Measurements from ENCODE around the gene CRAT.

The CRAT gene

DNA sequence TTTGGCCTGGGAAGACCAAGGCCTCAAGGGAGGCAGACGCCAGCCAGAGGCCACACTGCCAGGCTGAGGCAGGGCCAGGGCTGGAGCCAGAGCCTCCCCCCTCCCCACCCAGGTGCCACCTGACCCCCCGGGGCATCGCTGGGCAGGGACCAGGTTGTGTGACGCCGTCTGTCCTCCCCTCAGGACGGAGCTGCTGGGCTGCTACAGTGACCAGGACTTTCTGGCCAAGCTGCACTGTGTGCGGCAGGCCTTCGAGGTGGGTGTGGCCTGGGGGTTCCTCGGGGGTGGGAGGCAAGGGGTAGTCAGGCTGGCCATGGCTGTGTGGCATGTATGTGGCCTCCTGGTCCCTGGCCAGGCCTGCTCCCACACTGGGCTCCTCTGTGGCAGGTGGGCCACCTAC is 47.5 kb downstream of the CRAT start:
- TF ChIP-seq, protein P1, sequence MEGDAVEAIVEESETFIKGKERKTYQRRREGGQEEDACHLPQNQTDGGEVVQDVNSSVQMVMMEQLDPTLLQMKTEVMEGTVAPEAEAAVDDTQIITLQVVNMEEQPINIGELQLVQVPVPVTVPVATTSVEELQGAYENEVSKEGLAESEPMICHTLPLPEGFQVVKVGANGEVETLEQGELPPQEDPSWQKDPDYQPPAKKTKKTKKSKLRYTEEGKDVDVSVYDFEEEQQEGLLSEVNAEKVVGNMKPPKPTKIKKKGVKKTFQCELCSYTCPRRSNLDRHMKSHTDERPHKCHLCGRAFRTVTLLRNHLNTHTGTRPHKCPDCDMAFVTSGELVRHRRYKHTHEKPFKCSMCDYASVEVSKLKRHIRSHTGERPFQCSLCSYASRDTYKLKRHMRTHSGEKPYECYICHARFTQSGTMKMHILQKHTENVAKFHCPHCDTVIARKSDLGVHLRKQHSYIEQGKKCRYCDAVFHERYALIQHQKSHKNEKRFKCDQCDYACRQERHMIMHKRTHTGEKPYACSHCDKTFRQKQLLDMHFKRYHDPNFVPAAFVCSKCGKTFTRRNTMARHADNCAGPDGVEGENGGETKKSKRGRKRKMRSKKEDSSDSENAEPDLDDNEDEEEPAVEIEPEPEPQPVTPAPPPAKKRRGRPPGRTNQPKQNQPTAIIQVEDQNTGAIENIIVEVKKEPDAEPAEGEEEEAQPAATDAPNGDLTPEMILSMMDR (IDR thresholded peaks at IDR 0.05; ENCODE audit: extremely low read depth, missing control alignments) = no peak
- DNase-seq (ENCODE audit: low spot score) = no peak

DNA sequence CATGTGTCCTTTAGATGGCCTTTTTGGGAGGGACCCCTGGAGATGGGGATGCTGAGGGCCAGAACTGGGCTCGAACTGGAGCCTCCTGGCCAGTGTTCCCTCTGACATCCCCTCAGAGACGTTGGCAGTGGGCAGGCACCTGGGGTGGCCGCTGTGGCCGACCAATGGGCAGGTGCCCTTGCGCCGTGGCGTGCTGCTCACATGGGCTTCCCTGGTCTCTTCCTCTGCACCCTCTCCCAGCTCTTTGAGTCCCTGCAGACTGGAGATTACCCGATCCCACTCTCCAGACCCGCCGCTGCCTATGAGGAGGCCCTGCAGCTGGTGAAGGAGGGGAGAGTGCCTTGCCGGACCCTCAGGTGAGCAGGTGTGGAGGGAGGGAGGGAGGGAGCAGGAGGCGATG is 49.6 kb downstream of the CRAT start:
- no peak for DNase-seq (ENCODE audit: low spot score)
- TF ChIP-seq, protein P1 (IDR thresholded peaks at IDR 0.05; ENCODE audit: extremely low read depth, missing control alignments) = no peak

DNA sequence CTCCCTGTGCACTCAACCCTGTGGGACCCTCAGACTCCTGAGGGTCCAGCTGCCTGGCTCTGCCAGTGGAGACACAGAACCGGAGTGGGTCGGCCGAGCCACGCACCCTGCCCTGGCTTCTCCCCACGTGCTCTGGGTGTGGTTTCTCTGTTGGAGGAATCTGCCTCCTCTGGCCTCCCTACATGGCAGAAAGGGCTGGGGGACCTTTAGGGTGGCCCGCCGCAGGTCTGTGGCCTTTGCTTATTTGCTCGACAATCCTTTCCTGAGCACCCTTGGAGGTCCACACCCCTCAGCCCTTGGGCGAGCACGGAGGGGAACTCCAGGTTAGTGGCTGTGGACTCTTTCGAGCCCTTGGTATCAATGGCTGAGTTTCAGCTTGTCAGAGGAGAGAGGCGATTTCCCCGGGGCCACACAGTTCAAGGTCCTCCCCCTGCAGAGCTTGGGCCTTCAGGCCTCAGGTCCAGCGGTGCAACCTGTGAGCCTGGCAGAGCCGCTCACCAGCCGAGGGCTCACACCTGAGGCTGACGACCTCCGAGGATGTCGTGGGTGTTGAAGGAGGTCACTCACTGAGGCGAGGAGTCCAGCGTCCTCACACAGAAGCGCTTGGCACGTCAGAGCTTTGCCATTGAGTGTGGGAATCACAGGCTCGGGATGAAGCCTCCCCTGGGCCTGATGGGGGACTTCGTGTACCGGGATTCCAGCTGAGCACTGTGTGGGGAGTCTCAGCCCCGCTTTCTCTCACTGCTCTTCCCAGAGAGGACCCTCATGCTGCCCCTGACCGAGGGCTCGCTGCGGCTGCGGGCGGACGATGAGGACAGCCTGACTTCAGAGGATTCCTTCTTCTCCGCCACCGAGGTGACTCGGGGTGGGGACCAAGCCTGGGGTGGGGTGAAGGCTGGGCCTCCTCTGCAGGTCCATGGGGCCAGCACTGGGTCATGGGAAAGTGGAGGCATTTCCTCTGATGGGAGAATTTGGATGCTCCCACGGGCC is 50.5 kb downstream of the CRAT start:
- TF ChIP-seq, protein P1 (IDR thresholded peaks at IDR 0.05; ENCODE audit: extremely low read depth, missing control alignments) = no peak
- no peak for DNase-seq (ENCODE audit: low spot score)

DNA sequence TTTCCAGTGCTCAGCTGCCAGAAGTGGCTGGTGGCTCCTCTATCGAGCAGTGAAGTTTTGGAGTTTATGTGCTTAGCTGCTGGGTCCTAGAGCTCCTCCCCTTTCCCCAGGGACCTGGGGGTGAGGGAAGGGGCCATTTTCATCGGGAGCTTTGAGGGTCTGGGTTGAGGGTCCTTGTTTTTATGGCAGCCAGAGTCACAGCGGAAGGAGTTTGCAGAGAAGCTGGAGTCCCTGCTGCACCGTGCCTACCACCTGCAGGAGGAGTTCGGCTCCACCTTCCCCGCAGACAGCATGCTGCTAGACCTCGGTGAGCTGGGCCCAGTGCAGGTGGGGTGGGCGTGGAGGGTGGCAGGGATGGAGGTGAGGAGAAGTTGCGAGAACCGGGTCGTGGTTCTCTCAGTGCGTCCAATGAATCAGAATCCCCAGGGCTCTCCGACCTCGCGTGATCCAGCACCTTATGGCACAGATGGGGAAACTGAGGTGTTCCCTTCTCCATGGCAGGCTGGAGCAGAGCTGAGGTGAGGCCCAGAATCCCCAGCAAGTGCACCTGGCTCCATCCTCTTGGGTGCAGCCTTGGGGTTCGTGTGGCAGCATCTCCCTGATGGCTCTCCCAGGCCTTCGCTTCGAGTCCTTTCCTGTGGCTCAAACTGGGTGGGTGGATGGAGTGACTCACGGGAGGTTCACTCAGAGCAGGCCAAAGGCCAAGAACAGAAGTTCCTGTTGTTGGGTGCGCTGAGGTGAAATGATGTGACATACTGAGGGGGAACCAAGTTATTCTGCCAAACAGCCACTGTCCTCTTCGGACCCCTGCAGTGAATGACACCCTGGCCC is 51.4 kb downstream of the CRAT start:
- TF ChIP-seq, protein P1 (IDR thresholded peaks at IDR 0.05; ENCODE audit: extremely low read depth, missing control alignments) = no peak
- no peak for DNase-seq (ENCODE audit: low spot score)

DNA sequence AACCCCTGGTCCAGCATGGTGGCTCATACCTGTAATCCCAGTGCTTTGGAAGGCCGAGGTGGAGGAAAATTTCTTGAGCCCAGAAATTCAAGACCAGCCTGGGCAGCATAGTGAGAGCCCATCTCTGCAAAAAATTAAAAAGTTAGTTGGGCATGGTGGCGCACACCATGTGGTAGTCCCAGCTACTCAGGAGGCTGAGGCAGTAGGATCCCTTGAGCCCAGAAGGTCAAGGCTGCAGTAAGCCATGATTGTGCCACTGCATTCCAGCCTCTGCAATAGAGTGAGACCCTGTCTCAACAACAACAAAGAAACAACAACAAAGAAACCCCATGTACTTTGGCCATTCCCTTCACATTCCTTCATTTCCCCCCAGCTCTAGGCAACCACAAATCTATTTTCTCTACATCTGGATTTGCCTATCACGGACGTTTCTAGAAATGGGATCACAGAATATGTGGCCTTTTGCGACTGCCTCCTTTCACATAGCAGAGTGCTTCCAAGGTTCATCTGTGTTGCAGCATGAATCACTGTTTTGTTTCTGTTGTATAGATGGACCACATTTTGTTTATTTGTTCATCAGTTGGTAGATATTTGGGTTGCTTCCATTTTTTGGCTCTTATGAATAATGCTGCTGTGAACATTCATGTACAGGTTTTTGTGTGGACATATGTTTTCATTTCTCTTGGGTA is 56.3 kb downstream of the CRAT start:
- no peak for DNase-seq (ENCODE audit: low spot score)
- TF ChIP-seq, protein P1 (IDR thresholded peaks at IDR 0.05; ENCODE audit: extremely low read depth, missing control alignments) = no peak

DNA sequence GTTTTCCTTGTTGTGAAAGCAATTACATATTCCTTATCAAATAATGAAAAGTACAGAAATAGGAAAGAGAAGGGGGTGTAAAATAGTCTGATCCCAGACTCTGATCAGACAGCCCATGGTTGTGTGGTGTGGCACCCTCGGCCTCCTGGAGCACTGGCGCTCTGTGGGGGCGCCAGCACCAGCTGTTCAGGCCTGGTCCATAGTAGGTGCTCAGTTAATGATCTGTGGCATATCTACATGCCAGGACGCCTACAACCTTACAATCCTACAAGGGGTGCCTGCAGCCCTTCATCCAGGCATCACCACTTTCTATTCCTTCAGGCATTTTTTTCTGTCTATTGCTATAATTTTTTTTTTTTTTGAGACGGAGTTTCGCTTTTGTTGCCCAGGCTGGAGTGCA is 57.6 kb downstream of the CRAT start:
- no peak for DNase-seq (ENCODE audit: low spot score)
- TF ChIP-seq, protein P1 (IDR thresholded peaks at IDR 0.05; ENCODE audit: extremely low read depth, missing control alignments) = no peak
